Astrocyte (in vitro differentiated cells and primary cell): ENCODE measurements around the gene ZNF48. TPM values are rescaled to one million over a fixed set of nuclear protein-coding genes. Genes with fewer than 3 reads are reported as not detected.

Experiments
- DNase-seq: peaks from one replicate; pipeline ENCODE4 v3.0.0-alpha.2; 2010; ENCODE audit warnings: low read depth
- FAIRE-seq: peaks from 2 replicates; lab custom pipeline; 2011; peaks lifted over from hg19 to GRCh38; lab: Jason Lieb, UNC
- H2AFZ ChIP-seq: 2 replicates; pipeline ENCODE4 v1.6.0; 2012; ENCODE audit warnings: low read depth, low read length, inconsistent platforms
- H3K27ac ChIP-seq: 2 replicates; pipeline ENCODE4 v1.5.1; 2011; ENCODE audit warnings: low read depth, low read length, inconsistent platforms
- H3K27me3 ChIP-seq: 2 replicates; pipeline ENCODE4 v1.6.0; 2011; ENCODE audit warnings: low read length, inconsistent platforms; ENCODE audit not compliant: insufficient read depth
- H3K36me3 ChIP-seq: 2 replicates; pipeline ENCODE4 v1.5.1; 2011; ENCODE audit warnings: low read length, inconsistent platforms; ENCODE audit not compliant: insufficient read depth
- H3K4me1 ChIP-seq: 2 replicates; pipeline ENCODE4 v1.5.1; 2011; ENCODE audit warnings: low read length, inconsistent platforms; ENCODE audit not compliant: insufficient read depth
- H3K4me2 ChIP-seq: 2 replicates; pipeline ENCODE4 v1.6.0; 2012; ENCODE audit warnings: low read length, inconsistent platforms
- H3K4me3 ChIP-seq: 2 replicates; pipeline ENCODE4 v1.5.1; 2011; ENCODE audit warnings: low read depth, mild to moderate bottlenecking, low read length, inconsistent platforms; ENCODE audit not compliant: insufficient read depth
- H3K79me2 ChIP-seq: 2 replicates; pipeline ENCODE4 v1.6.0; 2012; ENCODE audit warnings: mild to moderate bottlenecking, low read length, inconsistent platforms; ENCODE audit not compliant: insufficient read depth
- H3K9ac ChIP-seq: 2 replicates; pipeline ENCODE4 v1.6.0; 2012; ENCODE audit warnings: mild to moderate bottlenecking, low read length, inconsistent platforms
- H3K9me3 ChIP-seq: 2 replicates; pipeline ENCODE4 v1.5.1; 2012; ENCODE audit warnings: low read depth, mild to moderate bottlenecking, low read length, inconsistent platforms; ENCODE audit not compliant: insufficient read depth
- H4K20me1 ChIP-seq: 2 replicates; pipeline ENCODE4 v1.6.0; 2012; ENCODE audit warnings: low read length, inconsistent platforms; ENCODE audit not compliant: insufficient read depth
- H3K27ac Mint-ChIP-seq: one replicate; pipeline ENCODE4 v1.8.0; 2021; ENCODE audit warnings: mild to moderate bottlenecking, mixed read lengths; ENCODE audit not compliant: unreplicated experiment
- H3K27me3 Mint-ChIP-seq: one replicate; pipeline ENCODE4 v1.8.0; 2021; ENCODE audit warnings: low read depth, mixed read lengths; ENCODE audit not compliant: unreplicated experiment
- H3K36me3 Mint-ChIP-seq: one replicate; pipeline ENCODE4 v1.8.0; 2021; ENCODE audit warnings: low read depth, mixed read lengths; ENCODE audit not compliant: unreplicated experiment
- H3K4me1 Mint-ChIP-seq: one replicate; pipeline ENCODE4 v1.8.0; 2021; ENCODE audit warnings: low read depth, mixed read lengths; ENCODE audit not compliant: unreplicated experiment
- H3K4me3 Mint-ChIP-seq: one replicate; pipeline ENCODE4 v1.8.0; 2021; ENCODE audit warnings: mild to moderate bottlenecking, moderate library complexity, mixed read lengths; ENCODE audit not compliant: unreplicated experiment
- H3K9me3 Mint-ChIP-seq: one replicate; pipeline ENCODE4 v1.8.0; 2021; ENCODE audit warnings: mild to moderate bottlenecking, mixed read lengths; ENCODE audit not compliant: unreplicated experiment
- EZH2 ChIP-seq: IDR thresholded peaks from 2 replicates; pipeline ENCODE4 v1.6.1; 2012; ENCODE audit warnings: mild to moderate bottlenecking, low read length, inconsistent platforms; ENCODE audit not compliant: insufficient read depth
- total RNA-seq: library from RNA; stranded (reverse); gene quantifications from 2 replicates; pipeline ENCODE4 v1.2.1, GENCODE V29; 2021
- TF ChIP-seq, protein P1 (sequence below): IDR thresholded peaks from 2 replicates; pipeline ENCODE4 v1.5.1; 2011; ENCODE audit warnings: low read depth, mild to moderate bottlenecking, inconsistent platforms, low read length, moderate library complexity; ENCODE audit not compliant: insufficient read depth

ZNF48 gene
- total RNA-seq, 1 donor from 2014 or later = 19.5 TPM

GRCh38 chr16:30355954-30356308 is 39.3 kb upstream of the ZNF48 start:
- DNase-seq = no peak
- peak overlapping the region; percentile 66 for H2AFZ ChIP-seq
- TF ChIP-seq EZH2 = no peak
- TF ChIP-seq, protein P1, sequence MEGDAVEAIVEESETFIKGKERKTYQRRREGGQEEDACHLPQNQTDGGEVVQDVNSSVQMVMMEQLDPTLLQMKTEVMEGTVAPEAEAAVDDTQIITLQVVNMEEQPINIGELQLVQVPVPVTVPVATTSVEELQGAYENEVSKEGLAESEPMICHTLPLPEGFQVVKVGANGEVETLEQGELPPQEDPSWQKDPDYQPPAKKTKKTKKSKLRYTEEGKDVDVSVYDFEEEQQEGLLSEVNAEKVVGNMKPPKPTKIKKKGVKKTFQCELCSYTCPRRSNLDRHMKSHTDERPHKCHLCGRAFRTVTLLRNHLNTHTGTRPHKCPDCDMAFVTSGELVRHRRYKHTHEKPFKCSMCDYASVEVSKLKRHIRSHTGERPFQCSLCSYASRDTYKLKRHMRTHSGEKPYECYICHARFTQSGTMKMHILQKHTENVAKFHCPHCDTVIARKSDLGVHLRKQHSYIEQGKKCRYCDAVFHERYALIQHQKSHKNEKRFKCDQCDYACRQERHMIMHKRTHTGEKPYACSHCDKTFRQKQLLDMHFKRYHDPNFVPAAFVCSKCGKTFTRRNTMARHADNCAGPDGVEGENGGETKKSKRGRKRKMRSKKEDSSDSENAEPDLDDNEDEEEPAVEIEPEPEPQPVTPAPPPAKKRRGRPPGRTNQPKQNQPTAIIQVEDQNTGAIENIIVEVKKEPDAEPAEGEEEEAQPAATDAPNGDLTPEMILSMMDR = no peak
- peak overlapping the region; percentile 99 for H3K27ac ChIP-seq
- H3K27me3 Mint-ChIP-seq = no peaks in the 10 kb centered on the region
- FAIRE-seq = no peak
- H3K4me1 ChIP-seq = peaks cover 23% of the 10 kb centered on the region
- peak overlapping the region; percentile 96 for H3K9ac ChIP-seq
- no peaks in the 10 kb centered on the region for H3K9me3 Mint-ChIP-seq
- H3K9me3 ChIP-seq = no peaks in the 10 kb centered on the region
- peak overlapping the region; percentile 93 for H3K4me3 ChIP-seq
- H3K36me3 Mint-ChIP-seq = peaks cover 23% of the 10 kb centered on the region
- peaks cover 15% of the 10 kb centered on the region for H3K4me1 Mint-ChIP-seq
- no peaks in the 10 kb centered on the region for H3K27me3 ChIP-seq
- peaks cover 50% of the 10 kb centered on the region for H4K20me1 ChIP-seq
- H3K4me2 ChIP-seq = peak overlapping the region; percentile 96
- peak overlapping the region; percentile 95 for H3K4me3 Mint-ChIP-seq
- peaks cover 67% of the 10 kb centered on the region for H3K79me2 ChIP-seq
- peak overlapping the region; percentile 99 for H3K27ac Mint-ChIP-seq
- peaks cover 16% of the 10 kb centered on the region for H3K36me3 ChIP-seq

DNA sequence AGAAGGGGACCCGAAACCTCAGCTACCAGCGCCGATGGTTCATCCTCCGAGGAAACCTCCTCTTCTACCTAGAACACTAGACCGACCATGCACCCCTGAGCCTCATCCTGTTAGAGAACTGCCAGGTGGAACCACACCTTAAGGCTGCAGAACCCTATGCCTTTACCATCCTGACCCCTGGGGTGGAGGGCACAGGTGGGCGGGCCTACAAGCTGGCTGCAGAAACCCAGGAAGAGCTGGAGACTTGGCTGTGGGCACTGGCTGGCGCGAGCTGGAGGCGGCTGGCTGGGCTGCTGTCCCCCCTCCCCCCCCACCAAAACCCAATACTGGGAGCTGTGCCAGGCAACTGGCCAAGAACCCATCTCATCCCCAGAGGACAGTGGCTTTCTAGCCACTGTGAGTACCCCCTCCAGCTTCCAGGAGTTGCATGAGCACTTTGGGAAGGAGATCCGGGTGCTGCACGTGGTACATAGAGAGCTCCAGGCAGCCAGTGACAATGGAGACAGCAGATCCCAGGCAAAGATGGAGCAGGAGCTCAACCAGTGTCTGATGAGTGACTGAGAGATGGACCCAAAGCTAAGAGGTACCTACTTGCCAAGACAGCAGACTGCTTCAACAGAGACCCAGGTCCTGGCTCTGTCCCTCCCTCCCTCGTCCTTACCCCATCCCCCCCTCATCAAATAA is 38.7 kb upstream of the ZNF48 start:
- Histone ChIP-seq H3K27me3 (no peaks in the 10 kb centered on the region), H3K4me3 (no peak overlapping the region), H3K4me2 (peak overlapping the region; percentile 96), H3K36me3 (peaks cover 15% of the 10 kb centered on the region), H3K9ac (peak overlapping the region; percentile 29), H3K4me1 (peaks cover 21% of the 10 kb centered on the region), H3K79me2 (peaks cover 70% of the 10 kb centered on the region), H4K20me1 (peaks cover 48% of the 10 kb centered on the region), H2AFZ (no peak overlapping the region), H3K9me3 (no peaks in the 10 kb centered on the region), H3K27ac (peak overlapping the region; percentile 99)
- H3K4me1 Mint-ChIP-seq = peaks cover 15% of the 10 kb centered on the region
- peak overlapping the region; percentile 95 for H3K4me3 Mint-ChIP-seq
- TF ChIP-seq EZH2 = no peak
- TF ChIP-seq, protein P1 = no peak
- peak overlapping the region; percentile 99 for H3K27ac Mint-ChIP-seq
- no peaks in the 10 kb centered on the region for H3K9me3 Mint-ChIP-seq
- FAIRE-seq (no peak), DNase-seq (no peak)
- H3K27me3 Mint-ChIP-seq = no peaks in the 10 kb centered on the region
- peaks cover 23% of the 10 kb centered on the region for H3K36me3 Mint-ChIP-seq

DNA sequence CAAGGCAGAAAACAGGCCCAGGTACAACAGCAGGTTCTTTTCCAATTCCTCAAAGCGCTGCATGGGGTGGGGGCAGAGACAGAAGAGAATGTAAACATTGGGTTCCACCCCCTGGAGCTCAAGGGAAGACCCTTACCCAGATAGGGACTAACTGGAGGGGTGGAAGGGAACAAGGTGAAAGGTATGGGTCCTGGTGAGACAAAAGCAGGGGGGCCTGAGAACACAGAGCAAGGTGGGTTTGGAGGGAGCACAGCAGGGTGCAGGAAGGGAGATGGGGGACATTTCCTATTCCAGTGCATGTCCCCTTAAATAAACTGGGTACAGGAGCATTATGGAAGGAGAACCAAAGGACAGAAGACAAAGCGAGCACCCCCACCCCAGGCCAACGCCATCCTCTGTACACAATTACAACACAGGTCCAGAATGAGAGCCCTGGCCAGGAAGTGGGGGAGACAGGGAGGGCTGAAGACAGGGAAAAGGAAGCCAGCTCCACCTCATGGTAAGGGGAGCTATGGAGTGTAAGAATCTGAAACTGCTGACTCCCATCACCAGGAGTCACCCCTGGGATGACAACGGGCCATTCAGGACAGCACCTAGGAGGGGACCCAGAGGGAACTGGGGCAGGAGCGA is 38.0 kb upstream of the ZNF48 start:
- Histone ChIP-seq H3K79me2 (peaks cover 72% of the 10 kb centered on the region), H3K4me2 (no peak overlapping the region), H3K9me3 (no peaks in the 10 kb centered on the region), H3K4me3 (no peak overlapping the region), H3K4me1 (peaks cover 15% of the 10 kb centered on the region), H4K20me1 (peaks cover 43% of the 10 kb centered on the region), H3K36me3 (peaks cover 13% of the 10 kb centered on the region), H2AFZ (no peak overlapping the region), H3K9ac (peak overlapping the region; percentile 29), H3K27me3 (no peaks in the 10 kb centered on the region), H3K27ac (no peak overlapping the region)
- TF ChIP-seq, protein P1 = no peak
- DNase-seq = no peak
- H3K27me3 Mint-ChIP-seq = no peaks in the 10 kb centered on the region
- no peaks in the 10 kb centered on the region for H3K9me3 Mint-ChIP-seq
- H3K27ac Mint-ChIP-seq = peak overlapping the region; percentile 26
- peaks cover 15% of the 10 kb centered on the region for H3K4me1 Mint-ChIP-seq
- H3K4me3 Mint-ChIP-seq = peak overlapping the region; percentile 75
- FAIRE-seq = no peak
- peaks cover 22% of the 10 kb centered on the region for H3K36me3 Mint-ChIP-seq
